Measurements from ENCODE around the gene SCN4A.

The SCN4A gene

DNA sequence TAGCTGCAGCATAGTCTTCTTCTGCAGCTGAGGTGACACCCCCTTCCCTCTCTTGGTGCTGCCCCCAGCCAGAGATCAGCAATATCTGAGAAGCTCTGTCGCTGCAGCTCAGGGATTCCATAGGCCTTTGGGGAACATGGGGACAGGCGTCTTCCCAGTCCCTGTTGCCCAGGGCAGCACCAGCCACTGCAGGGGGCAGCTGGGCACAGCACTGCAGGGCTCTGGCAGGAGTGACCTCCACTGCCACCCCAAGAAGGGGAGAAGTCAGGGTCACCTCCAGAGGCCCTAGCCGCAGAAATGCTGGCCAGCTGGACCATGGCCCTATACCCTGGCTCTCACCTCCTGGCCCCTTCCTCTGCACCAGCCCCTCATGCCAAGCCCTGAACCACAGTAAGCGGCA is 16.9 kb downstream of the SCN4A start:
- H2BK120ac ChIP-seq (ENCODE audit: low read depth, low read length), result no peak overlapping the region

DNA sequence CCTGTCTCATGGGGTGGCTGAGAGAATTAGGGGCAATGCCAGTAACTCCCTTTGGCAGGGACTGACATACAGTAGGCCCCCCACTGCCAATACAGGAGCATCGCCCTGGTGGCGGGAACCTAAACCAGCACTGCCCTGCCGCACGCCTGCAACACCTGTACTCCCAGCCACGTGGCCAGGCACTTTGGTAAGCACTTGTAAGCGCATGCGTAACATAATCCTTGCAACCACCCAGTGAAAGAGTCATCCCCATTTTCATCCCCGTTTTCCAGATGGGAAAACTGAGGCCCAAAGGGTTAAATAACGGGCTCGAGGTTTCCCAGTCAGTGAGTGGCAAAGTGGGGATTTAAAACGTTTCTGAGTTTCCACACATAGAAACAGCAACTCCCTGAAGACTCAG is 17.5 kb downstream of the SCN4A start:
- H3K9ac ChIP-seq (ENCODE audit: low read depth, low read length, poor library complexity), result no peak overlapping the region
- no peak overlapping the region for H2BK15ac ChIP-seq (ENCODE audit: low read length)
- H3K36me3 ChIP-seq (replicated peaks in 1 of 2; ENCODE audit: control insufficient read depth in 2 of 2, insufficient read depth in 2 of 2, low read length in 2 of 2), result no peaks in the 10 kb centered on the region
- no CpG with 5 or more reads among the region's 11 CpGs for WGBS, 2 donors (ENCODE audit: extremely low coverage in 2 of 2, insufficient read length in 2 of 2, insufficient replicate concordance in 1 of 2)
- no peak overlapping the region for H3K27ac ChIP-seq (replicated peaks; ENCODE audit: low read length)
- no peak overlapping the region for H3K4ac ChIP-seq (ENCODE audit: low read length)
- H3K27me3 ChIP-seq (ENCODE audit: control insufficient read depth in 3 of 3, insufficient read depth in 3 of 3, low read depth in 1 of 3, low read length in 3 of 3), result peaks cover 0 to 10% (median 0%) of the 10 kb centered on the region in 3 experiments
- no peak overlapping the region for H2BK12ac ChIP-seq (ENCODE audit: low read length)
- no peak overlapping the region for H2BK5ac ChIP-seq (ENCODE audit: low read length)
- H4K91ac ChIP-seq (ENCODE audit: low read depth, low read length, poor library complexity), result no peak overlapping the region
- H3K4me3 ChIP-seq (ENCODE audit: low read length in 2 of 2), result no peak overlapping the region
- no peaks in the 10 kb centered on the region for H3K79me1 ChIP-seq (ENCODE audit: low read depth, low read length)
- H3K4me1 ChIP-seq (ENCODE audit: control insufficient read depth in 2 of 2, insufficient read depth in 1 of 2, low read depth in 1 of 2, low read length in 2 of 2), result peaks cover 0 to 7% of the 10 kb centered on the region in 2 donors
- no peak for DNase-seq (ENCODE audit: low spot score)
- H2AK5ac ChIP-seq (ENCODE audit: low read depth, low read length), result no peak overlapping the region
- no peak overlapping the region for H3K23ac ChIP-seq (ENCODE audit: low read depth, low read length, poor library complexity)
- H2BK120ac ChIP-seq (ENCODE audit: low read depth, low read length), result no peak overlapping the region
- no peak overlapping the region for H4K8ac ChIP-seq (ENCODE audit: low read depth, low read length)
- no peak overlapping the region for H3K4me2 ChIP-seq (ENCODE audit: insufficient read depth, low read length, poor library complexity, severe bottlenecking)
- no peak overlapping the region for H3K14ac ChIP-seq (ENCODE audit: low read length)
- H3K18ac ChIP-seq (ENCODE audit: low read length), result no peak overlapping the region
- no peaks in the 10 kb centered on the region for H3K9me3 ChIP-seq (replicated peaks in 1 of 2; ENCODE audit: control insufficient read depth in 2 of 2, insufficient read depth in 1 of 2, low read depth in 1 of 2, low read length in 2 of 2)
- no peak overlapping the region for H2AFZ ChIP-seq (ENCODE audit: low read length)

More for the DNA sequence above, 16.9 kb downstream of the SCN4A start:
- H2AK5ac ChIP-seq (ENCODE audit: low read depth, low read length), result no peak overlapping the region
- no peak overlapping the region for H2BK15ac ChIP-seq (ENCODE audit: low read length)
- H3K4me1 ChIP-seq (ENCODE audit: control insufficient read depth in 2 of 2, insufficient read depth in 1 of 2, low read depth in 1 of 2, low read length in 2 of 2), result peaks cover 0 to 13% of the 10 kb centered on the region in 2 donors
- peaks cover 0 to 16% (median 0%) of the 10 kb centered on the region in 3 experiments for H3K27me3 ChIP-seq (ENCODE audit: control insufficient read depth in 3 of 3, insufficient read depth in 3 of 3, low read depth in 1 of 3, low read length in 3 of 3)
- H3K36me3 ChIP-seq (replicated peaks in 1 of 2; ENCODE audit: control insufficient read depth in 2 of 2, insufficient read depth in 2 of 2, low read length in 2 of 2), result no peaks in the 10 kb centered on the region
- H3K79me1 ChIP-seq (ENCODE audit: low read depth, low read length), result no peaks in the 10 kb centered on the region
- H4K8ac ChIP-seq (ENCODE audit: low read depth, low read length), result no peak overlapping the region
- no peak overlapping the region for H3K4me2 ChIP-seq (ENCODE audit: insufficient read depth, low read length, poor library complexity, severe bottlenecking)
- H3K23ac ChIP-seq (ENCODE audit: low read depth, low read length, poor library complexity), result no peak overlapping the region
- no peak for DNase-seq (ENCODE audit: low spot score)
- H2BK5ac ChIP-seq (ENCODE audit: low read length), result no peak overlapping the region
- WGBS, 2 donors (ENCODE audit: extremely low coverage in 2 of 2, insufficient read length in 2 of 2, insufficient replicate concordance in 1 of 2), result no CpG with 5 or more reads among the region's 4 CpGs
- H3K27ac ChIP-seq (replicated peaks; ENCODE audit: low read length), result no peak overlapping the region
- H3K14ac ChIP-seq (ENCODE audit: low read length), result no peak overlapping the region
- no peak overlapping the region for H3K4ac ChIP-seq (ENCODE audit: low read length)
- no peak overlapping the region for H3K9ac ChIP-seq (ENCODE audit: low read depth, low read length, poor library complexity)
- peak overlapping the region; percentile 24 for H4K91ac ChIP-seq (ENCODE audit: low read depth, low read length, poor library complexity)
- H3K18ac ChIP-seq (ENCODE audit: low read length), result no peak overlapping the region
- H3K9me3 ChIP-seq (replicated peaks in 1 of 2; ENCODE audit: control insufficient read depth in 2 of 2, insufficient read depth in 1 of 2, low read depth in 1 of 2, low read length in 2 of 2), result no peaks in the 10 kb centered on the region
- no peak overlapping the region for H2AFZ ChIP-seq (ENCODE audit: low read length)
- no peak overlapping the region for H2BK12ac ChIP-seq (ENCODE audit: low read length)
- H3K4me3 ChIP-seq (ENCODE audit: low read length in 2 of 2), result no peak overlapping the region

DNA sequence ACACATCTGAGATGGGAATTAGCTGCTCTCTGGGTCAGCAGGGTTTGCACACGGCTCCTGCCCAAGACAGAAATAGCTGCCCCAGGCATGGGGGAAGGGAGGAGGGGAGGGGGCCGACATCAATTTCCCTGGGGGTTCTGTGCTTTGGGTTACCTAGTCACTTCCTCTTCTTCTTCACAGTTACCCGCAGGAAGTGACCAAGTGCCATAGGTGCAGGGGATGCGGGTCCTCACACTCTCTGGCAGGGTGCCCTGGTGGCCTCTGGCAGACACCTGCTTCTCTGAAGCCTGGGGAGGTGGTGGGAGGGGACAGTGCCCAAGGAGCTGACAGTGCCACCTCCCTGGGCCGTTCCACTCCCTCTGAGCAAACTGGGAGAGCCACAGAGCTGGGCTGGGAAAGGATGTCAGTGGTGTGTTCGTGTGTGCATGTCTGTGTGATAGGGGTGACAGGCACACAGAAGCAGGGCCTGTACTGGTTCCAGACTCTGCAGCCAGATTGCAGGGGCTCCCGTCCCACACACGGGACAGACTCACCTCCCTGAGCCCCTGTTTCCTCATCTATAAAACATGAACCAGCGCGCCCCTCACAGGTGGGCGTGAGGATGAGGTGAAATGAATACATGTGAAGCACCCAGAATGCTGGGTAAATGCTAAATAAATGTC is 18.2 kb downstream of the SCN4A start:
- H2AFZ ChIP-seq (ENCODE audit: low read length), result no peak overlapping the region
- no peaks in the 10 kb centered on the region for H3K79me1 ChIP-seq (ENCODE audit: low read depth, low read length)
- no peak overlapping the region for H2BK5ac ChIP-seq (ENCODE audit: low read length)
- peak overlapping the region; percentile 27 for H3K23ac ChIP-seq (ENCODE audit: low read depth, low read length, poor library complexity)
- H4K91ac ChIP-seq (ENCODE audit: low read depth, low read length, poor library complexity), result no peak overlapping the region
- H3K4me3 ChIP-seq (ENCODE audit: low read length in 2 of 2), result no peak overlapping the region
- no peaks in the 10 kb centered on the region for H3K9me3 ChIP-seq (replicated peaks in 1 of 2; ENCODE audit: control insufficient read depth in 2 of 2, insufficient read depth in 1 of 2, low read depth in 1 of 2, low read length in 2 of 2)
- H2AK5ac ChIP-seq (ENCODE audit: low read depth, low read length), result no peak overlapping the region
- H3K18ac ChIP-seq (ENCODE audit: low read length), result peak overlapping the region; percentile 18
- peaks cover 0 to 3% of the 10 kb centered on the region in 2 donors for H3K4me1 ChIP-seq (ENCODE audit: control insufficient read depth in 2 of 2, insufficient read depth in 1 of 2, low read depth in 1 of 2, low read length in 2 of 2)
- no peak overlapping the region for H2BK12ac ChIP-seq (ENCODE audit: low read length)
- H3K14ac ChIP-seq (ENCODE audit: low read length), result peak overlapping the region; percentile 57
- H2BK120ac ChIP-seq (ENCODE audit: low read depth, low read length), result no peak overlapping the region
- H3K4me2 ChIP-seq (ENCODE audit: insufficient read depth, low read length, poor library complexity, severe bottlenecking), result no peak overlapping the region
- no CpG with 5 or more reads among the region's 11 CpGs for WGBS, 2 donors (ENCODE audit: extremely low coverage in 2 of 2, insufficient read length in 2 of 2, insufficient replicate concordance in 1 of 2)
- H3K4ac ChIP-seq (ENCODE audit: low read length), result no peak overlapping the region
- peaks cover 0 to 3% (median 0%) of the 10 kb centered on the region in 3 experiments for H3K27me3 ChIP-seq (ENCODE audit: control insufficient read depth in 3 of 3, insufficient read depth in 3 of 3, low read depth in 1 of 3, low read length in 3 of 3)
- H3K9ac ChIP-seq (ENCODE audit: low read depth, low read length, poor library complexity), result no peak overlapping the region
- peak overlapping the region; percentile 72 for H2BK15ac ChIP-seq (ENCODE audit: low read length)
- no peak overlapping the region for H3K27ac ChIP-seq (replicated peaks; ENCODE audit: low read length)
- no peaks in the 10 kb centered on the region for H3K36me3 ChIP-seq (replicated peaks in 1 of 2; ENCODE audit: control insufficient read depth in 2 of 2, insufficient read depth in 2 of 2, low read length in 2 of 2)
- DNase-seq (ENCODE audit: low spot score), result no peak
- no peak overlapping the region for H4K8ac ChIP-seq (ENCODE audit: low read depth, low read length)

DNA sequence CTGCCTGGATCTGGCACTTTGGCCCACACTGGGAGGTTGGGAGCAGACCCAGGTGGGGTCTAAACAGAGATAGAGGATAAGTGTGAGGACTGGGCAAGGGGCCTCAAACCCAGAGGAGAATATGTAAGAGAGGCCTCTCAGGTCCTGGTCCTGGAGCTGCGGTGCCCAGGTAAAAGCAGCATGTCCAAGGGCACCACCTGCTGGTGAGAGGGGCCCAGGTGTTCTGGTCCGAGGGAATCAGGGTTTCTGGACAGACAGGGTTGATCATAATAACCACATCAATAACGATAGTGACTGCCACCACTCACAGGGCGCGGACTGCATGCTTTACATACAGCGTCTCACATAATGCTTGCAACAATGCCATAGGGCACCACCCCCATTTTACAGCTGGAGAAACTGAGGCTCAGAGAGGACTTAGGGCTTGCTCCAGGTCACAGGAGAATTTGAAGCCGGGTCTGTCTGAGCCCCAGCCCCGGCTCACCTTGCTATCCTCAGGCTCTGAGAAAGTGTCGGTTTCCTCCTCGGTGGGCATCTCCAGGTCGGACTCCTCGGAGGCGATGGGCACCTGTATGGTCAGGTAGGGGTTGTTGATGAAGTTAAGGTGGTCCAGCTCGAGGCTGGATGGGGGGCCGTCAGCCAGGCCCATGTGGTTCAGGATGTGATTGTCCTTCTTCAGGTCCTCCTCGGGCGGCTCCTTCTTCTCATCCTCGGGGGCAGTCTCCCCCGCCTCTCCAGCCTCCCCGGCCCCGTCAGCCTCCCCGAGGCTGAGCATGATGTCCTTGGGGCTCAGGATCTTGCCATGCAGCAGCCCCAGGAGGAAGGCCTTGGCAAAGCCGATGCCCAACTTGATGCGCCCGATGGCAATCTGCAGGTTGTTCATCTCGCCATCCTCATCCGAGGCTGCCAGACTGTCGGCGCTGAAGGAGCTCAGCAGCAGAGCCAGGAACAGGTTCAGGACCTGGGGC is 21.5 kb downstream of the SCN4A start:
- peaks cover 0 to 2% of the 10 kb centered on the region in 2 donors for H3K4me1 ChIP-seq (ENCODE audit: control insufficient read depth in 2 of 2, insufficient read depth in 1 of 2, low read depth in 1 of 2, low read length in 2 of 2)
- H2BK5ac ChIP-seq (ENCODE audit: low read length), result no peak overlapping the region

More for the DNA sequence above, 21.5 kb downstream of the SCN4A start:
- Histone ChIP-seq H3K36me3 (replicated peaks in 1 of 2; ENCODE audit: control insufficient read depth in 2 of 2, insufficient read depth in 2 of 2, low read length in 2 of 2) (no peaks in the 10 kb centered on the region), H2BK15ac (ENCODE audit: low read length) (no peak overlapping the region), H3K27me3 (ENCODE audit: control insufficient read depth in 3 of 3, insufficient read depth in 3 of 3, low read depth in 1 of 3, low read length in 3 of 3) (peaks cover 0 to 5% (median 0%) of the 10 kb centered on the region in 3 experiments), H4K8ac (ENCODE audit: low read depth, low read length) (no peak overlapping the region), H3K4ac (ENCODE audit: low read length) (no peak overlapping the region), H4K91ac (ENCODE audit: low read depth, low read length, poor library complexity) (no peak overlapping the region), H2BK12ac (ENCODE audit: low read length) (no peak overlapping the region), H2AFZ (ENCODE audit: low read length) (no peak overlapping the region), H3K14ac (ENCODE audit: low read length) (no peak overlapping the region), H3K79me1 (ENCODE audit: low read depth, low read length) (no peaks in the 10 kb centered on the region), H3K27ac (replicated peaks; ENCODE audit: low read length) (no peak overlapping the region), H3K23ac (ENCODE audit: low read depth, low read length, poor library complexity) (peak overlapping the region; percentile 56), H3K9ac (ENCODE audit: low read depth, low read length, poor library complexity) (no peak overlapping the region), H3K9me3 (replicated peaks in 1 of 2; ENCODE audit: control insufficient read depth in 2 of 2, insufficient read depth in 1 of 2, low read depth in 1 of 2, low read length in 2 of 2) (peaks cover 0 to 1% of the 10 kb centered on the region in 2 donors), H3K4me2 (ENCODE audit: insufficient read depth, low read length, poor library complexity, severe bottlenecking) (no peak overlapping the region), H3K18ac (ENCODE audit: low read length) (peak overlapping the region; percentile 29), H2BK120ac (ENCODE audit: low read depth, low read length) (no peak overlapping the region), H3K4me3 (ENCODE audit: low read length in 2 of 2) (no peak overlapping the region), H2AK5ac (ENCODE audit: low read depth, low read length) (peak overlapping the region; percentile 65)
- no CpG with 5 or more reads among the region's 29 CpGs for WGBS, 2 donors (ENCODE audit: extremely low coverage in 2 of 2, insufficient read length in 2 of 2, insufficient replicate concordance in 1 of 2)
- no peak for DNase-seq (ENCODE audit: low spot score)
